GM21390 (cell line): Measurements from ENCODE around the gene EFNA3.

ENCODE experiments used
- ATAC-seq: cut with Tn5 transposase; IDR thresholded peaks from one replicate; pipeline ENCODE4 v1.9.1; 2021; ENCODE audit not compliant: unreplicated experiment

EFNA3 gene

DNA sequence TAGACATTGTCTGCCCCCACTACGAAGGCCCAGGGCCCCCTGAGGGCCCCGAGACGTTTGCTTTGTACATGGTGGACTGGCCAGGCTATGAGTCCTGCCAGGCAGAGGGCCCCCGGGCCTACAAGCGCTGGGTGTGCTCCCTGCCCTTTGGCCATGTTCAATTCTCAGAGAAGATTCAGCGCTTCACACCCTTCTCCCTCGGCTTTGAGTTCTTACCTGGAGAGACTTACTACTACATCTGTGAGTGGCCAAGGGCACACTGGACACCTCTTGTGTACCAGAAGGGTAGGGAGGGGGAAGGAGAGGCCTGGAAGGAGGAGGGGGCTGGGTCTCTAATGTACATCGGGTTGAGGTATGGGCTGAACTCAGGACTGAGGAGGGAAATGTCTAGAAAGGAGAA is 11.9 kb upstream of the EFNA3 start:
- no peak for ATAC-seq

DNA sequence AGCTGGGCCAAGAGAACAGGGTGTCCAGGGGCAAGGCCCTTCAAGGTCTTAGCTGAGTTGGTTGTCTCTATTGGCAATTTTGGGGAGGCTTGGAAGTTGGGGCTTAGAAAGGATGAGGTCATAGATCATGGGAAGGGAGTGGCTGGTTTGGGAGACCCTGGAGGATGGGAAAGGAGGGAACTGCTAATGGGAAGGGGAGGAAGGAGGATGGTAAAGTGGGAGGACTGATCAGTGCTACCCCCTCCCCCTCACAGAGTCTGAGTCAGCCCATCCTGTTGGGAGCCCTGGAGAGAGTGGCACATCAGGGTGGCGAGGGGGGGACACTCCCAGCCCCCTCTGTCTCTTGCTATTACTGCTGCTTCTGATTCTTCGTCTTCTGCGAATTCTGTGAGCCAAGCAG is 10.0 kb upstream of the EFNA3 start:
- no peak for ATAC-seq

DNA sequence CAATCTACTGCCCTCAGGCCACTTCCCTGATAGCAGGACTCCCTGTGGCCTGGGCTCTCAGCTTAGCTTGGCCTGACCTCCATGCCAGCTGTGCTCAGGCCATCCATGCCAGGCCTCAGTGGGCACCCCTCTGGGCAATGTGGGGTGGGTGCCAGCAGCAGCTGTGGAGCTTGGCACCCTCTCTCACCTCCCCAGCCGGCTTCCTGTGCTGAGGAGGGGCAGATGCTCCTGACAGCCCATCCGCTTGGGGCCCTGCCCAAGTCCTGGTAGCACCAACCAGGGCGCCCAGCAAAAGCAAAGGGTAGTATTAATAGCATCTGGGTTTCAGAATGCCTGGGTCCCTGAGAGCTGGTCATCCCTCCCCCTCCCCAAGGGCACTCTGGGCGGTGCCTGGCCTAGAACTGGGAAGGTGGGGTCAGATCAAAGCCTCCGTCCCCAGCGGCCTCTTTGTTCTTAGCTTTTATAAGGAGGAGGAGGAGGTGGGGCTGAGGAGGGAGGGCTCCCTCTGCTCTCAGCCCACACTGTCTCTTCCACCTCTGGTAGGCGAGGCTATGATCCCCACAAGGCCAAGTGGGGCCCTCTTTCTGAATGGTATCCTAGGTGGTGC is 9.0 kb upstream of the EFNA3 start:
- no peak for ATAC-seq

DNA sequence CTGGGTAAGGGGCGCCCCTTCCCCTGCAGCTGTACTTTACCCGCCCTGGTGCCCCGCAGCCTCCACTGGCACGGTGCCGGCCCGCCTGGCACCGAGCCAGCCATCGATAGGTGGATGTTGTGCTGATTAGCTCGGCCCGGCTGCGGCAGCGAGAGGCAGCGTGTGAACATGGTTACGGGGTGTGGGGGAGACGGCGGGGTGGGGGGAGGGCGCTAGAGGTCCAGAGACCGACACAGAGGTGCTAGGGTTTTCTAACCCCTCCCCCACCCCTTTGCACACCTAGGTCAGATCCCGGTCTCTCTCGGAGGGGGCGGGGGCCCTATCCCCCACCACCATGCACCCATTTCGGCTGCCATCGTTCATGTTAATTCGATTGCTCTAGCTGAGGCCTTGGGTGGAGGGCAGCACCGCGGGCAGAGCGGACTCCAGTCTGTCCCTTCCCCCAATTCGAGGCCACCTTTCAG is 8.4 kb upstream of the EFNA3 start:
- ATAC-seq, result no peak

DNA sequence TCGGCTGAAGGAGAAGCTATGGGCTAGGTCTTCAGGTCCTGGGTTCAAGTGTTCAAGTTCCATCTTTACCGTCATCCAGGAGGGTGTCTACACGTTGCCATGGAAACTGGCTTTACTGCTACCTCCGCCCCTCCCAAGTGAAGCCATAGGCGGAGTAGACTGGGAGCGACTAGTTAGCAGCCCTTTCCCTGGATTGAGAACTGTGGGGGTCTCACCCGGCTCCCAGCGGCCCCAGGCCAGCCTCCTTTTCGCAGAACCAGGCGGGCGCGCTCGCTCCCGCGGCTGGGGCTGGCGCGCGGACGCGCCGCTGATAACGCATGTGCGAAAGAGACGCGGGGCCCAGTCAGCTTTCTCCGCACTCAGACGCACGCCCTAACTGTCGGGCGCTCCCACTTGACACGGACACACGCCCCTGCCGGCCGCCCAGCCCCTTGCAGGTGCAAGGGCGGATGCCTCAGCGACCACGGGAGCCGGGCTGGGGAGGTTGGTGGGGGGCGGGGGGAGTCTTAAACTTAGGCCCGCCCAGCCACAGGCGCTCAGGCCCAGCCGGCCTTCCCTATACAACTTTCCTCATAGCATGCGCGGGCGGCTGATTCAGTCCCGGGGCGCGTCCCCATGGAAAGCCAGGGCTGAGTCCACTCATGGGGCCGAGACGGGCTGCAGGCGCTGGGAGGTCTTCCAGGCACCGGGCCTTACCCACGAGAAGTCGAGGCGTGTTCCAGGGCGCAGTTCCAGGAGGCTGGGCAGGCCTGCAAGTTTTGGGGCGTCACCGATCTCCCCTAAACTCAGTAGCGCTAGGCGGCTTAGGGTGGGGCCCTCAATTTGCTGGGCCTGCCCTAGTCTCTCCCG is 7.7 kb upstream of the EFNA3 start:
- ATAC-seq, result peak; percentile 64

GRCh38 chr1:155071701-155072100 is 6.9 kb upstream of the EFNA3 start:
- ATAC-seq, result no peak

GRCh38 chr1:155072531-155073289 is 5.9 kb upstream of the EFNA3 start:
- no peak for ATAC-seq

GRCh38 chr1:155073377-155074242 is 5.0 kb upstream of the EFNA3 start:
- ATAC-seq, result no peak

- ATAC-seq, result no peak
Observed at GRCh38 chr1:155075535-155075934, 3.1 kb upstream of the EFNA3 start.

DNA sequence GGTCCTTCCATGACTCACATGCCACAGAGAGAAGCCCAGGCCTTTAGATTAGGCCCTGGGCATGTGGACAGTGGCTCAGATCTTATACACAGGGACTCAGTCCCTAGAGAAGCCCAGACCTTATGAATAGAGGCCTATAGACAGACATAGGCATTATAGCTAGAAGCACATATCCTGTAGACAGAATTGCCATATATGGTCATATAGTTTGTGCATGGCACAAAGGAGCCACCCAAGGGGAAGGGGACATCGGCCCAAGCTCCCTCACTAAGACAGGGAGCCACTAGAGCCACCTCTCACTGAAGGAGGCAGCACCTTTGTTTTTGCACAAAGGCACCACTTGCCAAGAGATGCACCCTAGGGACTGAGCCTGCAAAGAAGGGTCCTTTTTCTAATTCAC is 2.3 kb upstream of the EFNA3 start:
- ATAC-seq, result no peak

GRCh38 chr1:155077346-155077745 is 1.3 kb upstream of the EFNA3 start:
- no peak for ATAC-seq

DNA sequence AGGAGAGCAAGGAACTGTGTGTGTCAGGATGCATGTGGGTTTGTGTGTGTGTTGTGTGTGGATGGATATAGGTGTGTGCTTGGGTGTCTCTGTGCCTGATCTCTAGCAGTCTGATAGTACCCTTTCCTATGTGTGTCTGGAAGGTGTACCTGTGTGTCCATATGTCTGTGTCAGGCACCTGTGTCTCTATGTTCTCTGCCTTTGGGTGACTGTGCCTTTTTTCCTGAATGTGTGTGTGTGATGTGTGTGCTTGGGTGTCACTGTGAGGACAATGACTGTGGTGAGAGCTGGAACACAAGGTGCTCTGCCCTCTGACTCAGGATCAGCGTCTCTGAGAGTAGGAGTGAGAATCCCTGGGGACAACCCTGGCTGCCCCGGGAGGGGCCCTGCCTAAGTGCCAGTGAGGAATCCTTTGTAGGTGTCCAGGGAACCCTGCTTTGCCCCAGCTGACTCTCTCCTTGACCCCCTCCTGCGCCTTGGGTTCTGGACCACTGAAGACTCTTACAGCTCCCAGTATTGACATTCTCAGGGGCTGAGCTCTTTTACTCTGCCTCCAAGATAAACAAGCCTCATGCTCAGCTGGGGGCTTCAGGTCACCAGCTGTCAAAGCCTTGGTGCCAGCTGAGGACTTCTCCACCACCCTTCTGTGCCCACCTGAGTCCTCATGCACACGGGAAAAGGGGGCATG is 735 bp upstream of the EFNA3 start:
- no peak for ATAC-seq

- no peak for ATAC-seq
Observed at GRCh38 chr1:155079210-155079486, 511 bp downstream of the EFNA3 start.

GRCh38 chr1:155079487-155080311 is 1.1 kb downstream of the EFNA3 start:
- no peak for ATAC-seq

DNA sequence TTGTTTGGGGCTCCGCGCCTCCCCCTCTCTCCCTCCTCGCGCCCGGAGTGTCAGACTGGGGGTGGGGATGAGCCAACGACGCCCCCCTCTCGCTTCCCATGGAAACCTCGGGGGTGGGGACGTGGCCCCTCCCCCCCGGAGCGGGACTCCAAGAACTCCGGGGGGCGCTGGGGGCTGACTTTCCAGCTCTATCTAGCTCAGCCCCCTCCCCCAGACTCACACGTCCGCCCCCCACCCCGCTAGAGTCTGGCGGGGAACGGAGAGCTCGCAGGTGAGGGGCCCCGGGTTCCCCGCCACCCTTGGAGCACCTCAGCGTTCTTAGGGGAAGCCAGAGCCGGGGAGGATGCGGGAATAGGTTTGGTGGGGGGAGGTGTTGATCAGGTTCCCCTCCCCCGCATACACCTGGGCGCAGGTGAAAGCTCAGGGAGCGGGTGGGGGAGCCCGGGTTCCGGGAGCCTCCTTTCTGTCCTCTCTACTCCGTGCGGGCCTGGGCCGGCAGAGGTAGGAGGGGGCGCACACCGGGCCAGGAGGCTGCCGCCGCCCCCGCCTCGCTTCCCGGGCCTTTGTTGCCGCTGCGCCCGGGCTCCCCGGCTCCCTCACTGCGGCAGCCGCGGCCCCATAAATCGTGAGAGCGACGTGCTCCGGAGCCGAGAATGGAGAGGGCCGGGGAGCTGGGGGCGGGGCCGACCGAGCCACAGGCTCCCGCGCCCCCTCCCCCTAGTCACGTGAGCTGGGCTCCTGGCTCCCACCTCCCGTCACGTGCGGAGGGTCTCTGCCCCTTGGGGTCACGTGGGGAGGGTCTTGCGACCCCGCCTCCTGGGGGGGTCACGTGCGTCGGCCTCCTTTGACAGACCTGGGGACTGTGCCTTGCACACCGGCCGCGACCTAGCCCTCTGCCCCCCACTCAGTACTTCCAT is 1.9 kb downstream of the EFNA3 start:
- ATAC-seq, result no peak

GRCh38 chr1:155081472-155082300 is 3.0 kb downstream of the EFNA3 start:
- no peak for ATAC-seq

GRCh38 chr1:155082301-155083051 is 3.8 kb downstream of the EFNA3 start:
- ATAC-seq, result no peak
